Measurements from ENCODE around the gene ZNF835.

The ZNF835 gene

DNA sequence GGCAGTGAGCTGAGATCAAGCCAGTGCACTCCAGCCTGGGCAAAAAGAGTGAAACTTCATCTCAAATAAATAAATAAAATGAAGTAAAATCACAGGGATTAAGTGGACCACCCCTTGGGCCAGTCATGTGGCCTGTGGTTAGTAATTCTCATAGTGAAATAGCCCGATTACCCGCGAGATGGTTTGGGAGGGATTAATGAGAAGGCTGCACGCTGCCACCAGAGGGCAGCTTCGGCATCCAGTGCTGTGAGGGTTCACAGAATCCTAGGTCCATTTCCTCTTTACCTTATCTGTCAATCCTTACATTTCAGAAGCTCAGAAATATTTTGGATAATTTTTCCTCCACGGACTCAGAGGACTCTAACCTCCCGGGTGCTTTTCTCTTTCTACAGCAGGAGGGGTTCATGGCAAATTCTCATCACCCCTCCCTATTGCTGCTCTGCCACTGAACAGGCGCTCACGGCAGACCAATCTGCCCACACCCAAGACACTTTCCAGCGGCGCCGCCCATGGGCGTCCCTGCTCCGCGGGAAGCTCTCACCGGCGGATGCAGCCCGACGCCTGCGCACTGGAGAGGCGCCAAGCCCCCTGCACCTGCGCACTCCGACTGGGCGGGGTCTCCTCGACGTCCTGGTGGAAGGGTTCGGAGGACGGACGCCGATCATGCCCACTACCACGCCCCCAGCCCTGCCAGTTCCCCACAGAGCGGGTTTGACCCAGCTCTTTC lies 11.0 kb downstream of the ZNF835 start:
- DNase-seq: no peak

DNA sequence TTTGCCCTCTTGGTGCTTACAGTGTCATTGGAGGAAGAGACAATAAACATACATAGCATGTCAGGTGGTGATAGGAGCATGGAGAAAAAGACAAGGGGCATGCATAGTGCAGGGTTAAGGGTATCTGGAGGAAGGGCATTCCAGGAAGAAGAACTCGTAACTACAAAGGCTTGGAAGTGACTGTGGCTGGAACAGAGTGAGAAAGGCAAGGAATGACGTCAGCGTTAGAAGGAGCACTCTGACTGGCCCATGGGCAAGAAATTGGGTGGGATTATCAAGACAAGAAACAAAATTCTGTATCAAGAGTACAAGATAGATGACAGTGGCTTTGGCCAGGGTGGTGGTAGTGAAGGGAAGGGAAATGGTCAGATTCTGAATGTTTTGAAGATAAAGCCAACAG lies 17.4 kb downstream of the ZNF835 start:
- no peak for DNase-seq

DNA sequence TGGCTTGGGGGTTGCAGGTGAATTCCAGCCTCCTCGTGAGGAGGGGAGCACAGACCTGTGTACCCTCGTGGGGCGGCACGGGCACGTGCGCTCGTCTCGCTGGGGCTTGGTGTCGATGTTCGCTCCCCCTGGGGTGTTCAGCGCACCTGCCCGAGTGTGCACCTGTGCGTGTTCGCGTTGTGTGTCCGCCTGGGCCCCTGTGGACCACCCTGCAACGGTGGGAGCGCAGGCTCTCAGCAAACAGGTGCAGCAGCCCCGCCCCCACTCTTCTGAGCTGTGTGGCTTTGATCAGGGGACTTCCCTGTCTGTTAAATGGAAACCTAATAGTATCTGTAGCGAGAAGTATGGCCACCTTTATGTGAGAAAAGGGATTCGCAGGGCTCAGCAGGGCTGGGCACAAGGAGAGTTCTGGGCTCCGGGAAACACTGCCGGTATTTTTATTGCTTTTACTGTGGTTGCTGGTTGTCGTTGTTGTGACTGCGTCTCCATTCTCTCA lies 28.0 kb downstream of the ZNF835 start:
- DNase-seq: no peak

DNA sequence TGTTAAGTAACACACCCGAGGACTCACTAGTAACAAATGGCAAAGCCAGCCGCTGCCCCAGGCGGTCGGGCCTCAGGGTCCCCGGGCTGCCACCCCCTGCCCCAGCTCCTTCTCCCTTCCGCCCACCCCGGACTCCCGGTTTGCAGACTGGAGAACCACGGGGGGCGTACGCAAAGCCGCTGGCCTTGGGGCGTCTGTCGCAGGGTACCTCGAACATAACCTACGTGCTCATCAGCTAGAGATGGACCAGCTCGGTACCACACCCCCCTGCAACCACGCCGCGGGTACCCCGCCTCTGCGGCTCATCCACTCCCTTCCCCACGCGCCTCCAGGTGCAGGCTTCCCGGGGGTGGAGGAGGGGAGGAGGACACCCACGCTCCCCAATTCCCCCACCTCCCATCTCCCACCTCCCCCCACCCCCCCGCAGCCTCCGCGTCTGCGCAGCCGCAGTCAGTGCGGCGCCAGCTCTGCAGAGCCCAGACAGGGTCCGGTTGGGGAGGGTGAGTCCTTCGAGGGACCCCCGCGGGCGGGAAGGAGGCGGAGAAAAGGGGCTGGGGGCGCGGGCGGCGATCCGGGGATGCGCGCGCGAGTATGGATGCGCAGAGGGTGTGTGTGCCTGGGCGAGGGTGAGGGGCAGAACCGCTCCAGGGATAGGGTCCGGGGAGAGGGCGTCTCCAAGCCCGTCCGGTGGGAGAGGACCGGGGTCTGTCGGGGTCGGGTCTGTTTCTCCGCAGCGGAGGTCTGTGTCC lies 28.7 kb downstream of the ZNF835 start, which contains the start of gene SMIM17:
TSS of gene SMIM17 (plus strand) at position 449 of the 749 bp plus-strand sequence. CDS start 2,509 bp downstream, outside the sequence.
- DNase-seq: no peak

DNA sequence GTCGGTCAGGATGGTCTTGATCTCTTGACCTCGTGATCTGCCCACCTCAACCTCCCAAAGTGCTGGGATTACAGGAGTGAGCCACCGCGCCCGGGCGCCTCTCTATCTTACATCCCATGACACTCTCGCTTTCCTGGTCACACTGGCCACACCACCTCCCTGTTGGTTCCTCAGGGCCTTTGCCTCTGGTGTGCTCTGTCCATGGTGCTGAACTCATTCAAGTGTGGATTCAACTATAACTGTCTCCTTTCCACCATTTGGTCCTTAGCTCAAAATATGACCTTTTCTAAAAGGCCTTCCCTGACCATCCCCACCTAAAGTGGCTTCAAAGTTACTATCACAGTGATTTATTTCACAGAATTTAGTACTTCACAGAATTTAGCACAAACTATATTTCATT lies 32.3 kb downstream of the ZNF835 start:
- no peak for DNase-seq

DNA sequence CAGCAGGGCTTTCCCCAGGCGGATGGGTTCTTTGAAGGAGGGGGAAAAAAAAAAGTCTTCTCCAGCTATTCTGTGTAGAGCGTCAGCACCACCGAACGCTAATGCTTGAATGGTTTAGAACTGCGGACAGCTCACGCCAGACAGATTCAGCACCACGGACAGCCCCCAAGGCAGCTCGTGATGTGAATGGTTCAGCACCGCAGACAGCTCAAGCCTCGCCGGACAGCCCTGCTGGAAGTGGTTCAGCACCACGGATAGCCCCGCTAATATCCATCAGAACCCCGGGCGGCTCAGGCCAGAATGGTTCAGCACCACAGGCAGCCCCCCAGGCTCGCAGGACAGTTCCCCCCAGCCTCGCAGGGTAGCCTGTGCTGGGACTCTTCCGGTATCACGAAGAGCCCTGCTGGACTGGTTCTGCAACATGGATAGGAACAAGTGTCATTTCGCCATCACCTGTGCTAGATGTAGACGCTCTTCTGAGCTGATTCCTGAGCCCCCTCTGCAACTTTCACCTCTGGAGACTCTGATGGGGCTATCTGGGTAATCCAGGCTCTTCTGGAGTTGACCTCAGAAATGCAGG lies 33.5 kb downstream of the ZNF835 start:
- peak; percentile 2 for DNase-seq

DNA sequence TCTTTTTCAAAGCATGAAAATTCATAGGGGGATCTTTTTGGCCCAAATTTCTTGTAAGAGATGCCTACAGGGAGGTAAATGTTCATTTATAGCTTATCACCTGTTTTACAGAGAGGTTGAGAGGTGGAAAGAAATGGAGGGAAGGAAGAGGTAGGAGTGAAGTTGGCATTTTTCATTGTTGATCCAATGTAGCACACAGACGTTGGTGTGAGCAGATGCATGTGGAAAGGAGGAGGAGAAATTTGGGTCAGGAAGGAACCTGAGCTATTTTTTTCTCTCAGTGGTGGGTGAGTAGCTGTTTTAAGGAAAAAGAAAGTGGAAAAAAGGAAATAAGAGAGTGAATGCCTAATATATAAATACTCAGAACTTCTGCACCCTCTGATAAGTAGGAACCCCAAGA lies 38.5 kb downstream of the ZNF835 start:
- no peak for DNase-seq

DNA sequence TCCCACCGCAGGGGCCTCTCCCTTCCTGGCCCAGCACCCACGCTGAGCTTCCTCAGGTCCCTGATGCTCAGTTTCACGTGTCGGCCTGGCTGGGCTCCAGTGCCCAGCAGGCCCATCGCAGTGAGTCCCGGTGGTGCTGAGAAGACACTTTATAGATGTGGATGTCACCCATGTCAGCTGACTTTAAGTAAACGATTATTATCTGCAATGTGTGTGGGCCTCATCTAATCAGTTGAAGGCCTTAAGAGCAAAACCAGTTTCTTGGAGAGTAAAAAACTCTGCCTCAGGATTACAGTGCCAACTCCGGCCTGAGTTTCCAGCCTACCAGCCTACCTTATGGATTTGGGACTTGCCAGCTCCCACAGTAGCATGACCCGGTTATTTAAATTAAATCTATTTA lies 45.8 kb downstream of the ZNF835 start:
- DNase-seq: no peak

DNA sequence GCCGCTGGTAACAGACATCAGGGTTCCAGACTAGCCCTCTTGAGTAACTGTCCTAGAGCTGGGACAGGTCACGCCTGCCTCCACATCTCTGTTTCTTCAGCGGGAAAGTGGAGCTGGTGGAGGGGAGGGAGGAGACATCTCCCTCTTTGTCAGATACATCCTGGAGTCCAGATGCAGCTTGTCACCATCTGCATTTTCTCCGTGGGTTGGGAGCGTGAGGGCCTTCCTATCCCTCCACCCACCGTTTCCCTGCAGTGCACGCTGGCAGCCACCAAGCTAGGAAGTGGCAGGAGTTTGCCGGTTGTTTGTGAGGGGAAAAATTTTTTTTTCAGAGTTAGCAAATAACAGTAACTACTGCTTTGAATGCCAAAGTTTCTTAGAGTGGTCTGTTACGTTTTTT lies 48.6 kb downstream of the ZNF835 start:
- no peak for DNase-seq

DNA sequence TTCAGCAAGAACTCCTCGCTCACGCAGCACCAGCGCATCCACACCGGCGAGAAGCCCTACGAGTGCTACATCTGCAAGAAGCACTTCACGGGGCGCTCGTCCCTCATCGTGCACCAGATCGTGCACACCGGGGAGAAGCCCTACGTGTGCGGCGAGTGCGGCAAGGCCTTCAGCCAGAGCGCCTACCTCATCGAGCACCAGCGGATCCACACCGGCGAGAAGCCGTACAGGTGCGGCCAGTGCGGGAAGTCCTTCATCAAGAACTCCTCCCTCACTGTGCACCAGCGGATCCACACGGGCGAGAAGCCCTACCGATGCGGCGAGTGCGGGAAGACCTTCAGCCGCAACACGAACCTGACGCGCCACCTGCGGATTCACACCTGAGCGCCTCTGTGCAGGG lies 49.2 kb downstream of the ZNF835 start:
- DNase-seq: no peak

DNA sequence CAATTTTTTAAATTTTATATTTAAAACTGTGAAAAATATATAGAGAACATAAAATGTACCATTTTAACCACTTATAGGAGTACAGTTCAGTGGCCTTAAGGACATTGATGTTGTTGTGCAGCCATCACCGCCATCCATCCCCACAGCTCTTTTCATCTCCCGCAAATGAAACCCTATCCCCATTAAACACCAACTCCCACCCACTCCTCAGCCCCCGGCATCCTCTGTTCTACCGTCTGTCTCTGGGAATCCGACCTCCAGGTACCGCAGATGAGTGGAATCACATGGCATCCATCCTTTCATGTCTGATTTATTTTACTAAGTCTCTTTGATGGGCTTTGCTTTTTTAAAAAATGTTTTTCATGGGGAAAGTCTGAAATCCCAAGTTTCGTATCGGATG lies 52.4 kb downstream of the ZNF835 start:
- DNase-seq: no peak

DNA sequence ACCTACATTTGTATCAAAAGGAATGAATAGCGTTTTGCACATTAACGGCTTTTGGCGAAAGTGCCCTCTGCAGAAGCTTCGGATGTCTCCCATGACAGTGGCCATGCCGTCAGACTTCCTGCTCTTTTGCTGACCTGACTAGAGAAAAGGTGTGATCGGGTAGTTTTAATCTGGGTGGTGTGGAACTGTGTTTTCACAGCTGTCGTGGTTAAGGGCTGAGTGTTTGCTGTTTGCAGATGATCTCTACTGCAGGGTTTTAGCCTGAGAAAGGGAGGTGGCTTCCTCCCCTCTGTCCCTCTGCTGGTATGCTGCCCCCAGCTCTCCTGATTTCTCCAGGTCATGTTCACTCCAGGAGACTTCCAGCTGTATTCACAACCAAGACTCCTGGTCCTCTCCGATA lies 54.0 kb downstream of the ZNF835 start:
- no peak for DNase-seq

DNA sequence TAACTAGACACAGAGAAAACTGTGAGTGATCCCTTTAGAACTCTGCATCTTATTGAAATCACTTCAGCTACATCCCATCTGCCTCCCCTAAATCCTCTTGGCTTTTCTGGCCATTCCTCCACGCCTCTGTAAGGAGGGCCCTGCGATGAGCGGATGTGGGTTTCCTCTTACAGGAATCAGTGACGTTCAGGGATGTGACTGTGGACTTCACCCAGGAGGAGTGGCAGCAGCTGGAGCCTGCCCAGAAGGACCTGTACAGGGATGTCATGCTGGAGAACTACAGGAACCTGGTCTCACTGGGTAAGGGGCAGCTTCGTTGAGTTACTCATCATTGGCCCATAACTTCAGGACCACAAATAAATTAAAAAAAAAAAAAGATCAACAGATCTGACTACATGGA lies 57.9 kb downstream of the ZNF835 start:
- DNase-seq: no peak

DNA sequence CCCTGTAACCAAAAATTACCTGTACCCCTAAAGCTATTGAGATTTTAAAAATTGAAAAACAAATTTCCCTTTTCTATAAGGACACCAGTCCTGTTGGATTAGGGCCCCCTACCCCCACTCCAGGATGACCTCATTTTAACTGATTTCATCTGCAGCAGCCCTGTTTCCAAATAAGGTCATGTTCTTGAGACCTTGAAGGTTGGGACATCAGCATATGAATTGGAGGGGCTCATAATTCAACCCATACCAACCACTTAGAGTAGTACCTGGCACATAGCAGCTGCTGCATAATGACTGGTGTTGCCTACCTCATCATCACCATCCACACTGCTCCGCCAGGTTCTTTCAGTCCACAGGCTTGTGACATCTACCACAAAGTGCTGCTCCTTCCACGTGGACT lies 58.8 kb downstream of the ZNF835 start:
- no peak for DNase-seq

All from CD4-positive, alpha-beta T cell treated with Interleukin-12 subunit alpha and Interleukin-12 subunit beta, for 1 hour (primary cell).